ENCODE data around the gene LRBA.
"Not testable (repeated sequence)": the region's sequence is repeated elsewhere in the genome, so short reads cannot be mapped to it uniquely, and the experiment has no call there.

Gene LRBA

DNA sequence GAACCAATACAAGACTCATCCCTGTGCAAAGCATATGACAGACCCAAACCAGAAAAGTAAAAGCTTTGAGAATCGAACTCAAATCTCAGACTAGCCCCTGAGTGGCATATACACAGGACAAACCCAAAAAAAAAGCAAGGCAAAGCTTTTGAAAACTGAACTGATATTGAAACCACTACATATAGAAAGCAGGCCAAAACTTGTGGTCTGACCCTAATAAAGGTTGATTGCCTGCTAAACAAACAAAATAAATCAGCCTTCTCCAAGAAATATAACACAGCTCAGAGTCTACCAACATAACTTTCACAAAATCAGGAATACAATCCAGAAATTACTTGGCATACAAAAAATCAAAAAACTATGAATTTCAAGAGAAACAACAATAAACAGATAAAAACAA is 40.3 kb downstream of the LRBA start:
- peaks cover 5% of the 10 kb centered on the region for H3K9me3 Mint-ChIP-seq
- ATAC-seq (ENCODE audit: low read depth): no peak
- H3K4me3 Mint-ChIP-seq: no peak overlapping the region
- DNase-seq (ENCODE audit: low spot score in 2 of 2): no peak
- peak overlapping the region; percentile 4 for H3K27ac Mint-ChIP-seq
- H3K4me1 Mint-ChIP-seq: peaks cover 41% of the 10 kb centered on the region
- peaks cover 16% of the 10 kb centered on the region for H3K36me3 Mint-ChIP-seq
- no peaks in the 10 kb centered on the region for H3K27me3 Mint-ChIP-seq

GRCh38 chr4:150974252-150974640 is 40.8 kb downstream of the LRBA start:
- Mint-ChIP-seq H3K4me1 (peaks cover 40% of the 10 kb centered on the region), H3K9me3 (peaks cover 4% of the 10 kb centered on the region), H3K36me3 (peaks cover 10% of the 10 kb centered on the region), H3K27ac (peak overlapping the region; percentile 4), H3K4me3 (no peak overlapping the region), H3K27me3 (no peaks in the 10 kb centered on the region)
- DNase-seq (ENCODE audit: low spot score in 2 of 2) (no peak), ATAC-seq (ENCODE audit: low read depth) (no peak)

- Mint-ChIP-seq H3K27ac (peak overlapping the region; percentile 4), H3K4me1 (peaks cover 38% of the 10 kb centered on the region), H3K9me3 (peaks cover 2% of the 10 kb centered on the region), H3K36me3 (peaks cover 8% of the 10 kb centered on the region), H3K27me3 (no peaks in the 10 kb centered on the region), H3K4me3 (no peak overlapping the region)
- DNase-seq (ENCODE audit: low spot score in 2 of 2): no peak
- no peak for ATAC-seq (ENCODE audit: low read depth)
These were observed 41.3 kb downstream of the LRBA start for GRCh38 chr4:150973626-150974251.

- ATAC-seq (ENCODE audit: low read depth) (no peak), DNase-seq (ENCODE audit: low spot score in 2 of 2) (no peak)
- H3K4me1 Mint-ChIP-seq: peaks cover 32% of the 10 kb centered on the region
- H3K9me3 Mint-ChIP-seq: no peaks in the 10 kb centered on the region
- no peak overlapping the region for H3K27ac Mint-ChIP-seq
- peaks cover 3% of the 10 kb centered on the region for H3K36me3 Mint-ChIP-seq
- H3K27me3 Mint-ChIP-seq: no peaks in the 10 kb centered on the region
- no peak overlapping the region for H3K4me3 Mint-ChIP-seq
These were observed 42.5 kb downstream of the LRBA start for GRCh38 chr4:150972592-150972991.

DNA sequence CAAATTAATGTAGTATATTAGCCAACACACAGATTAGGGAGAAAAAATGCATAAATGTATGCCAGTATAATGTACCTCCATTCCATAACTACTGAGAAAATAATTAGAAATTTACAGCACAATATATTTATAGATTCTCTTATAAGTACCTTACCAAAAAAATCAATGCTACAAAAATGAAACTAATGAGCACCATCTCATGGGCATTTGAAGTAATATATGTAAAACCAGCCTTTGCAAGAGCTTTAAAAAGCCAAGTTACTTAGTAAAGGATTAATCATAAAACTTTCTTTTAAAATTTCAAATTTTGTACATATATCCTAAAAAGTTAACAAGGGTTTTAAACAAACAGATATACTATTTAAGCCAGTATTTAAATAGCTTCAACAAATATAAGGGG is 43.2 kb downstream of the LRBA start:
- no peaks in the 10 kb centered on the region for H3K9me3 Mint-ChIP-seq
- peaks cover 35% of the 10 kb centered on the region for H3K4me1 Mint-ChIP-seq
- peaks cover 8% of the 10 kb centered on the region for H3K36me3 Mint-ChIP-seq
- H3K27ac Mint-ChIP-seq: no peak overlapping the region
- DNase-seq (ENCODE audit: low spot score in 2 of 2) (no peak), ATAC-seq (ENCODE audit: low read depth) (no peak)
- H3K27me3 Mint-ChIP-seq: no peaks in the 10 kb centered on the region
- H3K4me3 Mint-ChIP-seq: no peak overlapping the region

DNA sequence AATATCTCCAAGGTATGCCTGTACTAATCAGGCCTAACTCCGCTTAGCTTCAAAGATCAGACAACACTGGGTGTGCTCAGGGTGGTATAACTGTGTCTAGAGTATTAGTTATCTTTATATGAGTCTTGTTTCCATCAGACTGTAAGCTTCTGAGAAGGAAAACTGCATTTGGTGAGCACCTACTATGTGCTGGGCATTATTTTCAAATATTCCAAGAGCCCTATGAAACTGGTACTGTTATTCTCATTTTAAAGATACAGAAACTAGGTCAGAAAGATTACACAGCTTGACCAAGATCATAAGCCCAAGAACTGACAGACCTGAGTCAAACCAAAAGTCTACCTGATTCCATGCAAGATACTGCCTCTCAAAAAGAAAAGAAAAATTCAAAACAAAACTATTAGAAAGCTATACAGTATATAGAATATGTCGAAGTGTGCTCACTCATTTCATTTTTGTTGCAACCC is 44.4 kb downstream of the LRBA start:
- Mint-ChIP-seq H3K9me3 (no peaks in the 10 kb centered on the region), H3K4me1 (peaks cover 28% of the 10 kb centered on the region), H3K27ac (no peak overlapping the region), H3K27me3 (no peaks in the 10 kb centered on the region), H3K36me3 (peaks cover 7% of the 10 kb centered on the region), H3K4me3 (no peak overlapping the region)
- ATAC-seq (ENCODE audit: low read depth): no peak
- no peak for DNase-seq (ENCODE audit: low spot score in 2 of 2)

DNA sequence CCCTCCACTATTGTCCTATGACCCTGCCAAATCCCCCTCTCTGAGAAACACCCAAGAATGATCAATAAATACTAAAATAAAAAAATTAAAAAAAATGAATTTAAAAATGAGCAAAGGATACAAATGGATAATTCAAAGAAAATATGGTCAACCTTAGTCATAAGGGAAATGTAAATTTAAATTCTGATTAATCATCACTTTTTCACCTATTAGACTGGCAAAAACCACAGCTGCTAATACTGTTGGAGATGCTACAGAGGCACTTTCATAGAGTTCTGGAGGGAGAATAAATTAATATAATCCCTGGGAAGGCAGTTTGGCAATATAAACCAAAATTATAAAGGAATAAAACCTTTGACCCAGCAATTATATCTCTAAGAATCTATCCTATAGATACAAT is 50.3 kb downstream of the LRBA start:
- no peak for ATAC-seq (ENCODE audit: low read depth)
- H3K9me3 Mint-ChIP-seq: no peaks in the 10 kb centered on the region
- H3K36me3 Mint-ChIP-seq: peaks cover 9% of the 10 kb centered on the region
- H3K27me3 Mint-ChIP-seq: no peaks in the 10 kb centered on the region
- H3K4me3 Mint-ChIP-seq: no peak overlapping the region
- no peak overlapping the region for H3K27ac Mint-ChIP-seq
- no peak for DNase-seq (ENCODE audit: low spot score in 2 of 2)
- peaks cover 18% of the 10 kb centered on the region for H3K4me1 Mint-ChIP-seq

- not testable (repeated sequence) for H3K27me3 Mint-ChIP-seq; H3K4me3 Mint-ChIP-seq; ATAC-seq (ENCODE audit: low read depth); DNase-seq (ENCODE audit: low spot score in 2 of 2); H3K27ac Mint-ChIP-seq; H3K9me3 Mint-ChIP-seq
- H3K4me1 Mint-ChIP-seq: peaks cover 15% of the 10 kb centered on the region
- peaks cover 15% of the 10 kb centered on the region for H3K36me3 Mint-ChIP-seq
These were observed 51.3 kb downstream of the LRBA start for GRCh38 chr4:150963602-150964345.

DNA sequence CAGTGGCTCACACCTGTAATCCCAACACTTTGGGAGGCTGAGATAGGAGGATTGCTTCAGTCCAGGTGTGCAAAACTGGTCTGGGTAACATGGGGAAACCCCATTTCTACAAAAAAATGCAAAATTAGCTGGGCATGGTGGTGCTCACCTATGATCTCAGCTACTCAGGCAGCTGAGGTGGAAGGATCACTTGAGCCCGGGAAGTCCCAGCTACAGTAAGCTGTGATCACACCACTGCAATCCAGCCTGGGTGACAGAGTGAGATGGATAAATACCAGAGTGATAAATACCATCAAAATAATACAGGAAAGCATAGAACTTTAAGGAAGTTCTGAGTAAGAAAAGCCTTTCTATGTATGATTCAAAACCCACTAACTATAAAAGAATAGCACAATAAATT is 52.8 kb downstream of the LRBA start:
- DNase-seq (ENCODE audit: low spot score in 2 of 2) (no peak), ATAC-seq (ENCODE audit: low read depth) (peak; percentile 88)
- Mint-ChIP-seq H3K36me3 (peaks cover 20% of the 10 kb centered on the region), H3K4me1 (peaks cover 13% of the 10 kb centered on the region), H3K27me3 (no peaks in the 10 kb centered on the region), H3K9me3 (peaks cover 10% of the 10 kb centered on the region), H3K27ac (peak overlapping the region; percentile 69), H3K4me3 (no peak overlapping the region)

- Mint-ChIP-seq H3K36me3 (peaks cover 24% of the 10 kb centered on the region), H3K4me3 (no peak overlapping the region), H3K9me3 (peaks cover 10% of the 10 kb centered on the region), H3K27me3 (no peaks in the 10 kb centered on the region), H3K27ac (peak overlapping the region; percentile 69), H3K4me1 (peaks cover 12% of the 10 kb centered on the region)
- ATAC-seq (ENCODE audit: low read depth): no peak
- DNase-seq (ENCODE audit: low spot score in 2 of 2): no peak
These were observed 53.5 kb downstream of the LRBA start for GRCh38 chr4:150961566-150961965.

- DNase-seq (ENCODE audit: low spot score in 2 of 2) (no peak), ATAC-seq (ENCODE audit: low read depth) (no peak)
- Mint-ChIP-seq H3K36me3 (peaks cover 29% of the 10 kb centered on the region), H3K4me3 (no peak overlapping the region), H3K27ac (no peak overlapping the region), H3K9me3 (peaks cover 15% of the 10 kb centered on the region), H3K4me1 (peaks cover 11% of the 10 kb centered on the region), H3K27me3 (no peaks in the 10 kb centered on the region)
These were observed 54.3 kb downstream of the LRBA start for GRCh38 chr4:150960818-150961217.

DNA sequence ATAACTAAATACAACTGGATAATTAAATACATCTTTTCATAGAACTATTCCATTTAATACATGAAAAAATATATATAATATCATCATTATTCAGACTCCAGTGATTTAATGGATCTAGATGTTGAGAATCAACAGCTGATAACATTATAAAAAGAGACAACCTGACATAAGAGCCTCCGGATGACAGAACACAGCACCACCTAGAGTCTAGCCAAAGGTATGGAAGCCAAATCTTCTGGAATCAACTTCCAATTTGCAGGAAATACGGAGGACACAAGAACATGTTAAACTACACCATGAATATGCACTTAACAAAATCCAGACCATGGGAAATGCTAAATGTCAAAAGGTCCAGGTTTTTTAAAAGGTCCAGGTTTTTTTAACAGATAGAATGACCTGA is 55.0 kb downstream of the LRBA start:
- H3K27ac Mint-ChIP-seq: no peak overlapping the region
- no peaks in the 10 kb centered on the region for H3K27me3 Mint-ChIP-seq
- H3K4me1 Mint-ChIP-seq: peaks cover 9% of the 10 kb centered on the region
- DNase-seq (ENCODE audit: low spot score in 2 of 2): no peak
- H3K36me3 Mint-ChIP-seq: peaks cover 30% of the 10 kb centered on the region
- H3K4me3 Mint-ChIP-seq: no peak overlapping the region
- peaks cover 15% of the 10 kb centered on the region for H3K9me3 Mint-ChIP-seq
- ATAC-seq (ENCODE audit: low read depth): no peak

DNA sequence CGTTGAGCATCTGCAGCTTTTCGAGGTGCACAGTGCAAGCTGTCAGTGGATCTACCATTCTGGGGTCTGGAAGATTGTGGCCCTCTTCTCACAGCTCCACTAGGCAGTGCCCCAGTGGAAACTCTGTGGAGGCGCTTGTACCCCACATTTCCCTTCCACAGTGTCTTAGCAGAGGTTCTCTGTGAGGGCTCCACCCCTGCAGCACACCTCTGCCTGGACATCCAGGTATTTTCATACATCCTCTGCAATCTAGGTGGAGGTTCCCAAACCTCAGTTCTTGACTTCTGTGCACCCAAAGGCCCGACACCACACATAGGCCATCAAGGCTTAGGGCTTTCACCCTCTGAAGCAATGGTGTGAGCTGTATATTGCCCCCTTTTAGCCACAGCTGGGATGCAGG is 57.1 kb downstream of the LRBA start:
- not testable (repeated sequence) for H3K4me3 Mint-ChIP-seq; ATAC-seq (ENCODE audit: low read depth); DNase-seq (ENCODE audit: low spot score in 2 of 2); H3K27ac Mint-ChIP-seq; H3K27me3 Mint-ChIP-seq
- Mint-ChIP-seq H3K4me1 (peaks cover 11% of the 10 kb centered on the region), H3K9me3 (peaks cover 19% of the 10 kb centered on the region), H3K36me3 (peaks cover 34% of the 10 kb centered on the region)

- DNase-seq (ENCODE audit: low spot score in 2 of 2); H3K27me3 Mint-ChIP-seq; H3K4me3 Mint-ChIP-seq; H3K27ac Mint-ChIP-seq; ATAC-seq (ENCODE audit: low read depth): not testable (repeated sequence)
- Mint-ChIP-seq H3K9me3 (peaks cover 21% of the 10 kb centered on the region), H3K4me1 (peaks cover 17% of the 10 kb centered on the region), H3K36me3 (peaks cover 39% of the 10 kb centered on the region)
These were observed 58.0 kb downstream of the LRBA start for GRCh38 chr4:150957095-150957494.
